ENCODE measurements around the gene RPS6KA5. TPM values are rescaled to one million over a fixed set of nuclear protein-coding genes. Genes with fewer than 3 reads are reported as not detected.
"Not testable (repeated sequence)": the region's sequence is repeated elsewhere in the genome, so short reads cannot be mapped to it uniquely, and the experiment has no call there.

Gene RPS6KA5
- total RNA-seq = 3.3 TPM in 2 replicates

GRCh38 chr14:91060351-91061055 lies at the start of gene RPS6KA5:
TSS of gene RPS6KA5 (minus strand) at chr14:91060641. CDS start at chr14:91060434, 207 bp downstream.
- DNase-seq (ENCODE audit: low read depth) = peak; percentile 100

DNA sequence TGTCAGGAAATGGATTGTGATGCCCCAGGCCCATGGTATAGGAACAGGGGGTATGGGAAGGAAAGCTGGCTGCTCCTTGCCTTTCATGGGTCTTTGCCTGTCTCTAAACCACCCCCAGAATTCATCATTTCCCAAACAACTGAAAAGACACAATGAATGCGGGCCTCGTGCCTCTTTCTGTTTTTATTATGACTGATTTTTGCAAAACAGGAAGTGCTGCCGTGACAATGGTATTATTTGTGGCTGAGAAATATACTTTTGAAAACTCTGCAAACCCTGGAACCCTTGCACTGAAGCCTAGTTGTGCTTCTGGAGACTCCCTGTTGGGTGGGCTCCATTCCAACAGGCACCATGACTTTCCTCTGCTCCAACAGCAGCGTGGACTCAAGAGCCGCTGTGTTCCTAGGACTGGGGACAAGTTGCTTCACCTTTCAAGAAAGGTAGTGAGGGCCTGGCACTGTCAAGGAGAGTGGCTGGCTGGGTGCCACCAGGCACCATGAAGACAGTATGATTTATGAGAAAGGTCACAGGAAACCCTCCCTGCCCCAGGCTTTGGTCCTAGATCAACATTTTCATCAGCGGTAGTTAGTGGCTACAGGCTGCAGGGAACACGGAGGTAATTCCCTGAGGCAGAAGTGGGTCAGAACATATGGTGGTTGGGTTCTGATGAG lies 48.6 kb upstream of the RPS6KA5 start:
- DNase-seq (ENCODE audit: low read depth) = no peak

GRCh38 chr14:91103116-91103515 lies 42.7 kb upstream of the RPS6KA5 start:
- no peak for DNase-seq (ENCODE audit: low read depth)

- DNase-seq (ENCODE audit: low read depth) = no peak
Measured at GRCh38 chr14:91100102-91100501, 39.7 kb upstream of the RPS6KA5 start.

DNA sequence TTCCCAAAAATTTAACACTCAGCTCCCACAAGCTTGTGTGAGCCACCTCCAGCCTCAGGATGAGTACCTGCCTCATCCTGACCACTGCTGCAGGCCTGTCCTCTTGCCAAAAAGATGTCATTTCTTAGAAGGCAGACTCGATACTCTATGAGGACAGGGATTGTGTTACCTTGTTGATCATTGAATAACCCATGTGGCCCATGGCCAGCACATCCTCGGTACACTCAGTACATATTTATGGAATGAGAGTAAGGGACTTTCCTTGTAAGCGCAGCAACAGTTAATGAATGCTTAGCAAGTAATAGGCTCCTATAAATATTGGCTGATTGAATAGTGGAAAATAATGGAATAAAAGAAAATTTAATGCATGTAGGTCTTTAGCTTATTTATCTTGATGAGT lies 38.1 kb upstream of the RPS6KA5 start:
- DNase-seq (ENCODE audit: low read depth) = peak; percentile 80

DNA sequence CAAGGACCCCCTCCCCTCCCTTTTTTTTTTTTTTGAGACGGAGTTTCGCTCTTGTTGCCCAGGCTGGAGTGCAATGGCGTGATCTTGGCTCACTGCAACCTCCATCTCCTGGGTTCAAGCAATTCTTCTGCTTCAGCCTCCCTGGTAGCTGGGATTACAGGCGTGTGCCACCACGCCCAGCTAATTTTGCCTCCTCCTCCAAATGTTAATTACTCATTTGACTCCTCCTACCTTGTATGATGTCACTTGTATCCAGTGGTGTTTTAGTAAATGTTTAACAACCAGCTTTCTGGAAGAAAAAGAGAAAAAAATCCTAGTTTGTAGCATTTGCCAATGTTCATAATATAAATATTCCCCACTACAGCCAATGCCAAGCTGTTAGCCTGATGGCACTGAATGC lies 37.2 kb upstream of the RPS6KA5 start:
- DNase-seq (ENCODE audit: low read depth) = not testable (repeated sequence)

- DNase-seq (ENCODE audit: low read depth) = no peak
Measured at GRCh38 chr14:91095178-91095577, 34.7 kb upstream of the RPS6KA5 start.

- no peak for DNase-seq (ENCODE audit: low read depth)
Measured at GRCh38 chr14:91094772-91095171, 34.3 kb upstream of the RPS6KA5 start.

- DNase-seq (ENCODE audit: low read depth) = not testable (repeated sequence)
Measured at GRCh38 chr14:91093743-91094472, 33.5 kb upstream of the RPS6KA5 start.

GRCh38 chr14:91092073-91092472 lies 31.6 kb upstream of the RPS6KA5 start:
- DNase-seq (ENCODE audit: low read depth) = no peak

- no peak for DNase-seq (ENCODE audit: low read depth)
Measured at GRCh38 chr14:91090743-91091142, 30.3 kb upstream of the RPS6KA5 start.

DNA sequence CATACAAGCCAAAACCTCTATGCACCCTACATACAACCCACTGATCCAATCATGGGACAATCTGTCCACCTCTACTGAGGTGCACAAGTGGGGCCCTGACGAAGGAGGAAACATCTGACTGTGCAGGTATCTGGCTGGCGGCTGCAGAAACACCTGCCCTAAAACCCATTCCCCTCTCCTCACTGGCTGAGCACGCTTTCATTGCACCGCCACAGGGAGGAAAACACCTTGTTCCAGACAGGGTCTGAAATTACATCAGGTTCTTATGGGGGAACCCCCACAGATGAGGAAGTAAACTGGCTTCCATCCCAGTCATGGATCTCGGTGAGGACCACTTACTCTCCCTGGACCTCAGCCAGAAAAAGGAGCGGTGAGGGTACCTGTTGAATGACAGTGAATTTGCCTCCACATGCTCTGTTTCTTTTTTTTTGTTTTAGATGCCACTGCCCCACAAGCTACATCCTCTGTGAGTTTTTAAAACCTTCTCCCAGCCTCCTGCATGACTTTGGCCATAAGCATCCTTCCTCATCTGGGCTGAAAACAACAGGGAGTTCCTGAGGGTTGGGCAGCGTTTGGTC lies 29.6 kb upstream of the RPS6KA5 start:
- no peak for DNase-seq (ENCODE audit: low read depth)

- no peak for DNase-seq (ENCODE audit: low read depth)
Measured at GRCh38 chr14:91088585-91089235, 28.3 kb upstream of the RPS6KA5 start.

DNA sequence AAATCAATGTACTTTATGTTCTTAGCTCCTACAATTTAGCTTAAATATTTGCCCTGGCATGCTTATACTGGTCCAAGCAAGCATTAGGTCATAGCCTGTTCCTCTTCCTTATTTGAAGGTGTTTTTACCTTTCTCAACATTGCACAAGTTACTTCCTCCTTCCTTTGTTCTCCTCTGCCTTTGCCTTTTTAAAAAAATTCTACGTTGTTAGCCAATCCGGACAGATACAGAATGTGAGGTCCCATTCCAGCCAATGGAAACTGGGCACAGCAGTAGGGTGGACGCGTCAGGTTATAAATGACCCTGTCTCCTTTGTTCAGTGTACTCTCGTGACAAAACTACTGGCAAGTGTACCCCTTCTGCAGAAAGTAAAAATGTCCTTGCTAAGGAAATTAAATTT lies 27.0 kb upstream of the RPS6KA5 start:
- not testable (repeated sequence) for DNase-seq (ENCODE audit: low read depth)

DNA sequence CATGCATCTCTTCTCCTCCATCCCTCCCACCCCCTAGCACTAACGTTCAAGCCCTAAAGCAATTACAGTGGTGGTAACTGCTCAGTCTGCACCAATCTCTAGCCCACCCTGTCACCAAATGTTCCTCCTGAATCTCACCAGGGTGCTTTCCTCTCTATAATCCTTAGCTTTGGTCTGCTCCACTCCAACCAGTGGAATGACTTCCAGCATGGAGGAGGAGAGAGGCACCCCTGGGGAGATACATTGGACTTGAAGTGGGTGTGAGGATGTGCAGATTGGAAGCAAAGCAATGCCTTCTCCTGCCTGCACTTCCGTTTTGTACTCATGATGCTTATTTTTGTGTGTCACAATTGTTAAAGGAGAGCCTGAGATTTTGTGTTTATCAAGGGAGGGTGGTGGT lies 24.1 kb upstream of the RPS6KA5 start:
- no peak for DNase-seq (ENCODE audit: low read depth)

DNA sequence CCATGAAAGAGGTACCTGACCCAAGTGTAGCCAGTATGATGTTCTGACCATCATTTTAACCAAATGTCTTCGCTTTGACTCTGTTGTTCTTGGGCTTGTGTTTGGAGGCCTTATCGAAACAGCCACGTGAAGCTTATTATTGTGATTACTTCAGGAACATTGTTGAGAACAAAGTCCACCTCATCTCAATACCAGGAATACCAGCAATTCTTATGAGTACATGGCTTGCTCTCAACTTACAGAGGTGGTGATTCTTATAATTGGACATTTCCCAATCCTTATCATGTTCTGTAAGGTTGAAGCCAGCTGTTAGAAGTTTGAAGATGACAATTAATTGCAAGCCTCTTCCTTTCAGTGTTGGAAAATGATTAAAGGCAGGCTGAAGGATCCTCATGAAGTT lies 21.8 kb upstream of the RPS6KA5 start:
- no peak for DNase-seq (ENCODE audit: low read depth)

DNA sequence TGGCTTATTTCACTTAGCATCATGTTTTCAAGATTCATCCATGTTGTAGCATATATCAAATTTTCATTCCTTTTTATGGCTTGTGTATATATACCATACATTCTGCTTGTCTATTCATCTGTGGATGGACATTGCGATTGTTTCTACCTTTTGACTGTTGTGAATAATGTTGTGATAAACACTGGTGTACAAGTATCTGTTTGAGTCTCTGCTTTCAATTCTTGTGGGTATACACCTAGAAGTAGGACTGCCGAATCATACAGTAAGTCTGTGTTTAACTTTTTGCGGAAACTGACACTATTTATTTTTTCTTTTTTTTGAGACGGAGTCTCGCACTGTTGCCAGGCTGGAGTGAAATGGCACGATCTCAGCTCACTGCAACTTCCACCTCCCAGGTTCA lies 19.6 kb upstream of the RPS6KA5 start:
- DNase-seq (ENCODE audit: low read depth) = no peak

DNA sequence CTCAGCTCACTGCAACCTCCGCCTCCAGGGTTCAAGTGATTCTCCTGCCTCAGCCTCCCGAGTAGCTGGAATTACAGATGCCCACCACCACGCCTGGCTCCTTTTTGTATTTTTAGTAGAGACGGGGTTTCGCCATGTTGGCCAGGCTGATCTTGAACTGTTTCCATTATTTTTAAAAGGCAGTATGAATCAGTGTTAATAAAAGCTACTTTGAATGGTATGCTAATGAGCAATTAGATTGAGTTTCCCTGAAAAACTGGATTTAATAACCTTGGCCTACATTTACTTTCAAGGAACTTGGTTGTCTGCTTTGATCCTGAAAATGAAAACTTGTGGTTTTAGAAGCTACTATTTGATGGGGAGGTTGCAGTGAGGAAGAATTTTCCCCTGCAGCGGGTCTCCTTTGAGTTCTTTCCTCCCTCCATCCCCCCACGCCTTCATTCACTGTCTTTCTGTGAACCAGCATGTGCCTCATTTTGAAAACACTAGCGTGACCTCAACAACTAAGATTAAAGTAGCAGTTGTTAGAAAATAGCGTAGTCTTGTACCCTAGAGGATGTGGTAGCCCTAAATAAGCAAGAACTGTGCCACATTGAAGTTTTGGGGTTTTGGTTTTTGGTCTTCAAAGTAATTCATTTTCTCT lies 17.8 kb upstream of the RPS6KA5 start:
- no peak for DNase-seq (ENCODE audit: low read depth)

DNA sequence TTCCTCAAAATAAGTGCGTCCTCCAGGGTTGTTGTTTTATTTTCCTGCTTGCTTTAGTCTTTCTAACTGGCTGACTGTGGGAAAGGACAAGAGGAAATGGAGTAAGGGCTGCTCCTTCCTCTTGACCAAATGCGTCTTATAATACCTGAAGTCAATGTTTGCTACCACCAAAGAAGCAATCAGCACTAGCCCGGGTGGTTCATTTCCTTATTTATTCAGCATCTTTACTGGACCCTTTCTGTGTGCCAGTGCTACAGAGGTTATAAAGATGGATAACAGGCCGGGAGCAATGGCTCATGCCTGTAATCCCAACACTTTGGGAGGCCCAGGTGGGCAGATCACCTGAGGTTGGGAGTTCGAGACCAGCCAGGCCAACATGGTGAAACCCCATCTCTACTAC lies 15.1 kb upstream of the RPS6KA5 start:
- DNase-seq (ENCODE audit: low read depth) = no peak

DNA sequence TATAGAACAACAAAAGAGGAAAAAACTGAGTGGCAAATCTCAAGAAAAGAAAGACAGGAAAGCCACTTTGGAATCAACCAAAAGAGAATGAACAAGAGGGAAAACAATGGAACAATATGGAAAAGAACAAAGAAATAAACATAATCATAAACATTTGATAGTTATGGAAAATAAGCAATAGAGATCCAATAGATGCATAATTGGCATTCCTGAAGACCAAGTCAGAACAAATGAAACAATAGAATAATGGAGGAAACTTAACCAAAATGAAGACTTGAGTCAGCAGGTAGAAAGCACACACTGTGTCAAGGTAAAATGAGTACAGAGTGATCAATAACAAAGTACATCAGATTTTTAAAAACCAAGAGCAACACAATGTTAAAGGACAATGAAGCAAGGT lies 10.1 kb upstream of the RPS6KA5 start:
- DNase-seq (ENCODE audit: low read depth) = no peak

DNA sequence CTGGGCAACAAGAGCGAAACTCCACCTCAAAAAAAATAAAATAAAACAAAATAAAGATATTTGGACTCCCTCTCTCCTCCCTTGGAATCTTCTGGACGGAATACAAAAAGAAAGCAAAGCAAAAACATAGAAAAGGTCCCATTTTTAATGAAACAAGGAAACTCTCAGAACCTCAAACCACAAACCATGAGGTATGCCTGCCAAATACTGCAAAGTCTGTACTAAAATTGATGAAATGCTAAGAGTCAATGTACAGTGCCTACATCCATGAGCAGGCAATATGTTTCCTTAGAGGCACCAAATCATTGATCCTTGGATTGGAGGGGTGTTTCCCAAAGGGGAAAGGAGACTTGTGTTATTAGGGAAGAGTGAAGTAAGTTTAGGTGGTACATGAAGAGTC lies 8.2 kb upstream of the RPS6KA5 start:
- no peak for DNase-seq (ENCODE audit: low read depth)

DNA sequence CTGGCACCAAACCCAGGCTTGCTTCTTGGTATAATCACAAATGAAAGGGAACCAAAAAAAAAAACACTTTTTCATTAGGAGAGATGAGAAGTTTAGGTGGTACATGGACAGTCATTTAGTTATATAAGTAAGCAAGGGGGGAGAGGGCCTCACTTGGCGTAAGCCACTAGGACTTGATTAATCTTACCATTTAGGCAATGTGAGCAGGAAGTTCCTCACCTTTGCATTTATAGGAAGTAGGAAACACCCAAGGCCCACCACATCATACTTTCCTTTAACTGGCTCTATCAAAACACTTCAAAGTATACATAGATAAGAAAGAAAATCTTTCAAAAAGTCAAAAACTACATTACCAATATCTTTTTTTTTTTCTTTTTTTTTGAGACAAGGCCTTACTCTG lies 6.7 kb upstream of the RPS6KA5 start:
- no peak for DNase-seq (ENCODE audit: low read depth)
